Erythroblast (primary cell): ENCODE data around the gene DAB2.

Experiments used
- GATA1 ChIP-seq: IDR thresholded peaks from 2 replicates; pipeline ENCODE4 v1.6.1; 2011; ENCODE audit warnings: low read depth, mild to moderate bottlenecking, control low read depth, low read length, moderate library complexity
- POLR2A ChIP-seq: IDR thresholded peaks from 2 replicates; pipeline ENCODE4 v1.6.1; 2011; ENCODE audit warnings: mild to moderate bottlenecking, low read length

- TF ChIP-seq POLR2A (no peak), GATA1 (no peak)
Measured at GRCh38 chr5:39437467-39437866, 12.7 kb upstream of the DAB2 start.
